C4-2B (cell line): ENCODE measurements around the gene KCTD5.
"Not testable (repeated sequence)": the region's sequence is repeated elsewhere in the genome, so short reads cannot be mapped to it uniquely, and the experiment has no call there.

Source experiments
- CTCF ChIP-seq: fragments of 450-650 bp; conservative IDR thresholded peaks from 2 replicates; pipeline ENCODE4 v1.5.1; 2017; ENCODE audit warnings: mild to moderate bottlenecking
- ZFX ChIP-seq: fragments of 450-650 bp; IDR thresholded peaks from 2 replicates; pipeline ENCODE4 v1.6.1; 2017

GRCh38 chr16:2676937-2677336 lies 5.4 kb upstream of the KCTD5 start:
- not testable (repeated sequence) for TF ChIP-seq CTCF, ZFX
